Inferior parietal cortex (tissue), 1 donor: Measurements from ENCODE around the gene UBE2QL1.

Experiments used
- DNase-seq: peaks from one replicate; pipeline ENCODE4 v3.0.0-alpha.2; 2016; ENCODE audit errors: extremely low spot score

Gene UBE2QL1

DNA sequence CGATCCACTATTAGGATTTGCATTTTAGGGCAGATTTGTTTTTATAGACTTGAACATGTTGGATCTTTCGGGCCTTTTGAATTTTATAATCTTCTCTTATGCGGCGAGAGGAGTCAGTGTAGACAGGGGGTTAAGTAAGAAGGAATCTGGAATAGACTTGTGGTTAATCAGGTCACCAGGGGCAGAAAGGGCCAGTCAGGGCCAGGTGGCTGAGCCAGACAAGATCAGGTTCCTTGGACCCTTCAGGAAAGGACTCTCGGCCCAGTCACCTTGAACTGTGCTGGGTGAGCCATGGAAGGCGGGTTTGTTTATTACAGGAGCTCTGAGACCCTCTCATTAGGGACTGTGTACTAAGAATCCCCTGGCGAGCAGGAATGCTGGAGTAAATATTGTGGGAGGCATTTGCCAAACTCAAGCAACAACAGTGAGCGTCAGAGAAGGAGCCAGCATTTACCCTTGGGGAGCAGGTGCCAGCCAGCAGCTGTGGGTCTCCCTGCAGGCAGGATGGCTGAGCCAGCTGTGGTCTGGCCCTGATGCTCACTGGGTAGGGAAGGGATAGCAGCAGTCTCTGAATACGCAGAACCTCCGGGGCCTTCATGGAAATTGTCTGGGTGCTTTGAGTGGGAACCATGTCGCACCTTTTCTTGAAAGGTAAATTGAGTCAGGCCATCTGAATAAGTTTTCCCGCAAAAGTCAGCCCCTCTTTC lies 79.2 kb downstream of the UBE2QL1 start:
- DNase-seq: no peak

DNA sequence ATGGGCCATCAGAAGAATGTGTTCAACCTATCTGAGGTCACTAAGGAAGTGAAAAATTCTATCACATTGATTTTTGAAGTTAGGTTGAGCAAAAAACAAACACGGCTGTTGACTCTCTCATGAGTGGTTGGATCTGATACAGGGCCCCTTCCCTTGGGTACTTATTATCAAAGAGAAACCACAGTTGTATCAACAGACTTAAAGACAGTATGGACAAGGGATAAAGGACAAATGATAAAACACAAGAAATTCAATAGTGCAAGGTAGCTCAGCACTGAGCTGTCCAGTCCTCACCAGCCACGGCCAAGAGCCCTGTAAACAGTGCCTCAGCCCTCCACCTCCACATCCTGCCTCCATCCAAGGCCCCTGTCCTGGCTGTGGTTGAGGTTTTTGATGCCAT lies 86.9 kb downstream of the UBE2QL1 start:
- DNase-seq: no peak

DNA sequence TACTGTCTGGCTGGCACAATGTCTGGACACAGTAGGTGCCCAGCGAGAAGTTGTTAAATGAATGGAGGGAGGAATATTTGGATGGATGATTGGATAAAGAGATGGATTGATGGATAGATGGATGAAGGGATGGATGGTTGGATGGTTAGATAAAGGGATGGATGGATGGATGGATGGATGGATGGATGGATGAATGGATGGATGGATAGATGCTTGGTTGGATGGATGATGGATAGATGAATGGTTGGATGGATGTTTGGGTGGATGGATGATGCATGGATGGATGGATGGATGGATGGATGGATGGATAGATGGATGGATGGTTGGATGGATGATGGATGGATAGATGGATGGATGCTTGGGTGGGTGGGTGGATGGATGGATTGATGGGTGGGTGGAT lies 90.4 kb downstream of the UBE2QL1 start:
- no peak for DNase-seq

DNA sequence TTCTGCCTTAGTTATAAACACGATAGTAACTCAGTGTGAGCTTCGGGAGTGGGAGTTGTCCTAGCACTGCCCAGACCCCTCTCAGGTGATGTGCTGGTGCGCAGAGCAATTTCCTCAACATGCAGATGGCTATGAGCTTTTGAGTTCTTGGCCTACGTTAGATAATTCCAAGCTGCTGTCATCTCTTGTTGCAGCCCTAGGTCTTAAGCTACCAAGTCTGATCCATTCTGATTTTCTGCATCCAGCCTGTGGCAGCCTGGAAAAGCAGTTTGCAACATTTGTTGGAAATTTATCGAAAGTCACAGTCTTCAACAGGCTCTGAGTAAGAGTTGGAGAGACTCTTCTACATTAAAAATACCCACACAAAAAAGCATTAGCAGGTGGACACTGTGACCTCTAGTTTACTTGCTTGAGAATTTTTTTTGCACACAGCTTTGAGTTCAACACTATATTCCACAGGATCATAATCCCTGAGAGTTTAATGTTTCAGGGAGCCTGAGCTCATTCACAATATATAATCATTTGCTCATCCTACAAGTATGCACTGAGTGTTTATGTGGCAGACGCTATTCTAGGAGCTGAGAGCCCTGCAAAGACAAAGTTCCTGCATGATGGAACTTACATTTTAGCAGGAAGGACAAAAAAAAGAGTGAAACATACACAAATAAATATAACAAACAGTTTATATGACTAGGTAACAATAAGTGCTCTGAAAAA lies 91.6 kb downstream of the UBE2QL1 start:
- no peak for DNase-seq

DNA sequence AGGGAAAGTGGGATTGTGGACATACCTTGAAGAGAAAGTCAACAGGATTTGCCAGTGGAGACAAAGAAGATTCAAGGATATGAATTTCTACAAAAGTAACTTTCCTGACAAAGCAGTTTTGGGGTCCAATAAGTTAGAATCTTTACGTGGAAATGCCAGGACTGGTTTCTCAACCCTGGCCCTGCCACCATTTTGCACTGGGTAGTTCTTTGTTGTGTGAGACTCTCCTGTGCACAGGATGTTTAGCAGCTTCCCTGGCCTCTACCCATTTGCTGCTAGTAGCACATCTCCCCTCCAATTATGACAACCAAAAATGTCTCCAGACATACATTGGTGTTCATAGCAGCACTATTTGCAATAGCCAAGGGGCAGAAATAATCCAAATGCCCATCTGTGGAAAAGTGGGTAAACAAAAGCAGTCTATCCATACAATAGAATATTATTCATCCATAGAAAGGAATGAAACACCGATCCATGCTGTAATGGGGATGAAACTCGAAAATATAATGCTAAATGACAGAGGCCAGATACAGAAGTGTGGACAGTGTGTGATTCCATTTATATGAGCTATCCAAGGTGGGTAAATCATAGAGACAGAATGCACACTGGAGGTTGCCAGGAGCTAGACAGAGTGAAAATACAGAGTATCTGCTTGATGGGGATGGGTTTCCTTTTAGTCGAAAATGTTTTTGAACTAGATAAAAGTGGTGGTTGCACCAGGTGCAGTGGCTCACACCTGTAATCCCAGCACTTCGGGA lies 92.8 kb downstream of the UBE2QL1 start:
- DNase-seq: no peak

DNA sequence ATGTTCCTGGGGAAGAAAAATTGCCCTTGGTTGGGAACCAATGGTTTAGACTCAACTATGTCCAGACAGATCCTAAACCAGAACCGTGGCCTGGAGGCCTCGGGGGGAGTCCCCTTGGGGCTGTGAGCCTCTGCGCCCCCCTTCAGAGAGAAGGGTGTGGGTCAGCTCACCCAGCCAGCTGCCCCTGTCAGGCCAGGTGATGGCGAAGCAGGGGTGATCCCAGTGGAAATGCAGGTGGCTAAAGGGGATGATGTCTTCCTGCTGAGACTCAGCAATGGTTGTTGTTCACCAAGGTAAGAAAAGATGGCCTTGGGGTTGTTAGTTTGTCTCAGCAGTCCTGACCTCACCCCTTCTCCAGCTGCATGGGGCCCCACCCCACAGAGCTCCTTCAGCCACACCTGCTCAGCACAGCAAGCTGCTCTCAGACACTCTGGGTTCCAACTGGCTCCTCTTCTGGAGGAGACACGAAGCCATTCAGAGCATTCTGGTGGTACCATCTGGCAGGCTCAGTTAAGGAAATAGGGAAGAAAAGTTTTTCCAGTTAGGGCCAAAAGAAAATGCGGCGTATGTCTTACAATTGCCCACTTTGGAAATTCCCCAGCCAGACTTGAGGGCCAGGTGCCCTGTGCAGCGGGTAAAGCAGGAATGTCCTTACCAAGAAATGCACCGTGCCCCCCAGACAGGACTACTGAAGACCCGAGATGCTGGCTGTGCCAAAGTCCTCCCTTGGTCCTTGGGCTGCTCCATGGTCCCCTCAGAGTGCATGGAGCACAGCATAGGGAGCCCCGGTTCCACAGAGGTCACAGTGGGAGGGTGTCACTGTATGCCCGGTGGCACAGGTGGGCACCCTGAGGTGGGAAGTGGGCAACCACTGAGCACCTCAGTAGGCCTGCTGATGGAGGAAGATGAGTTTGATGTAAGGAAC lies 94.0 kb downstream of the UBE2QL1 start:
- no peak for DNase-seq

DNA sequence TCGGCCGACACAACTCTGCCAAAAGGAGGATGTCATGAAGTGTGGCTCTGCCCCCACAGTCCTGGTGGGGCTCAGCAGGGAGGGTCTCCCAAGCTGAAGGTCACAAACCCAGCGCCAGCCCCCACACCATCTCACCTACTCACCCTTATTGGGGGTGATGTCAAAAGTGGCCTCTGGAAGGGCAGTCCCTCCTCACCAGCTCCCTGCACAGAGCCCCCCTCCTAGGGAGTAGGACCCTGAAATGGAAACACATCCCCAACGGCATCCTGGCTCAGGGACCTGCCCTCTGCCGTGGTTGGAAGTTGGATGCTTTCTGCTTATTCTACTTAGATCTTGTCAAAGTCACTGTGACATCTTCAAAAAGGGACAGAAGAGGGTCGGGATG lies 94.7 kb downstream of the UBE2QL1 start:
- DNase-seq: no peak

DNA sequence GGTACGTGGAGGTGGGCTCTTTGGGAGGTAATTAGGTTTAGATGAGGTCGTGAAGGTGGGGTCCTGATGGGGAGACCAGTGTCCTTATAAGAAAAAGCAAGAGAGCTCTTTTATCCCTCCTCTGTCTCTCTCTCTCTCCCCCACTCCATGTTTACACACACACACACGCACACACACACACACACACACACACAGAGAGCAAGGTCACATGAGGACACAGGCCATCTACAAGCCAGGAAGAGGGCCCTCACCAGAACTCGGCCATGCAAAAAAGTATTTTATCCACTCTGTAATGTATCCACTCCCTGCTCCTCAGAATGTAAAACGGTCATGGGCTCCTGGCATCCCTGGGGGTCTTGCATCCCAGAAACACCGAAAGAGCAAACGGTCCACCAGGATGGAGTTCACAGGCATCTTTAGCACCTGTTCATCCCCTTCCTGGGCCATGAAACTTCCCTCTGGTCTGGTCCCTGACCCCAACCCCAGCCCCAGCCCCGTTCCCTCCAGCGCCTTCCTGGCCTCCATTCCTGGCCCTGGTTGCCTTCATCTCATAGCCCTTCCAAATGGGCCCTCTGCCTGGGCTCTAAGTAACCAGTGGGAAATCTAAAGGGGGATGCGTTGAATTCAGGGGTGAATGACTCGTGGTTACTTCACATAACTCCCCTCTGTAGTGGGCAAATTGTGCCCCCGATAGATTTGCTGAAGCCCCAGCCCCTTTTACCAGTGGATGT lies 95.3 kb downstream of the UBE2QL1 start:
- no peak for DNase-seq
